ENCODE data around the gene FMO3.

The FMO3 gene

DNA sequence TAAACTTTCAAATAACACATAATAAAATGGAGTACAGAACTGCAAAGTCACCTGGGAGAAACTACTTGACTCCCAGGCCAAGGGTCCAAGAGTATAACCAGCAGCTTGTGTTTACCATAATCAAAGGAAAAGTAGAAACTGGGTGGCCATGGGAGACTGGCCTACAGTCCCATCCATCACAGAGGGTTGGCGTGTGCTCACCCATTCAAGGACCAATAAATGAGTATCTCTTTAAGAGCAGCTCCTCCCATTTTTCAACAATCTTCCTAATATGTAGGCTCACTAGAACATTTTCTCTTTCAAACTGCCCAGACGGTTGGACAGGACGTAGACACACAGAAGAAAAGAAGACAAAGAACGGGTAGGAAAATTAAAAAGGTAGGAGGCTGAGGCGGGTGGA, at the start of gene FMO3:
FMO3 (plus strand) TSS at position 302 of the 400 bp plus-strand sequence. CDS start 1,754 bp downstream, outside the sequence.
- no peak for DNase-seq

DNA sequence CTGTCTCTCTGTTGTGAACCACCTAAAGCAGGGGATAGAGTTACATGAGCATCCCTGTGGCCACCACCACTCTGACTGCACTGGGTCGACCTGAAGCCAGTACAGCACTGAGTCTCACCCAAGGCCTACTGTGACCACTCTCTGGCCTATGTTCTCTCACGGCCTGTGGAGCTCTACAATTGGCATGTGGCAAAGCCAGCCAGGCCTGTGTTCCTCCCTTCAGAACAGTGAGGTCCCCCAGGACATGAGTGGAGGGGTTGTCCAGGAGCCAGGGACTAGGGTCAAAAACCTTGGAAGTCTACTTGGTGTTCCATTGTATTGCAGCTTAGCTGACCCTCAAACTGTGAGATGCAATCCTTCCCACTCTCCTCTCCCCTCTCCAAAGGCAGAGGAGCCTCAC, 42.7 kb upstream of the FMO3 start:
- DNase-seq, result no peak

DNA sequence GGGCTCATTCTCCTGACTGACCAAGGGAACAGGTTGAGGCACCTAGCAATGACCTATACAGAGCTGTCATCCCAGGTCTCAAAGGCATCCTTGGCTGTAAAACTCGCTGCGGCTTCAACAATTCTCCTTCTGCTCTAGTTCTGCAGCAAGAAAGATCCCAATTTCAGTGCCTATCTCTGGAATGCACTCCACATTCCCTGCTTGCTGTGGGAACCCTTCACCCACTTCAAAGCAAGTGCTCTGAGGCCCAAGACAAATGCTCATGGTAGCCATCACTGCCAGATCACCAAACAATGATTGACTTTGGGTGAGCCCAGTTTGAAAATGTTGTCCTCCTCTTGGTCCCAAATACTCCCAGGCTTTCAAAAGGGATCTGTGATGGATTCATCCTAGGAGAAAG, 37.7 kb upstream of the FMO3 start:
- DNase-seq, result no peak

DNA sequence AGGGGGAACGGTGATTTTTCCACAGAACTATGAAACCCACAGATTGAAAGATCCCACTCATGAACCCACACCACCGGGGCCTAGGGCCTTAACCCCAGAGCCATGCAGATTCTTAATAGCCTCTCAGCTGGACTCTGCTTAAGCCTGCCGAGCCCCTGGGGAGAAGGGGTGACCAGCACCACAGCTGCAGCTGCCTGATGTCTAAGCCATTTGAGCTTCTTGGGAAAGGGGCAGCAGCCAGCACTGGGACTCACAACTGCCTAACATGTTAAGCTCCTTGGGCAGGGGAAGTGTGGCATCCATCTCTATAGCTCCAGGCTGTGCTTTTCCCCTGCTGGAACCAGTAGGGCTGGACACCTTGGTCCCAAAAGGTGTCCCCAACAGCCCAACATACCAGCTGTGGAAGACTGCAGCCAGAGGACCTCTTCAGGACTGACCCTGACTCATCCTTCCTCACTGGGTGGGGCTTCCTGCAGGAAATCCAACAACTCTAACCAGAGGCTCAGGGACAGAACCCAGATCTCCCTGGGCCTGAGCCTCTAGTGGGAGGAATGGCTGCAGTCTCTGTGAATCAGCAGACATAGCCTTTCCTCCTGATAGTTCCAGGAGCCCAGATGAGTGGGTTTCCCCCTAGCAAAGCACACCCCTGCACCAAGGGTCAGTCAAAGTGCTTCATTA, 34.6 kb upstream of the FMO3 start:
- no peak for DNase-seq

DNA sequence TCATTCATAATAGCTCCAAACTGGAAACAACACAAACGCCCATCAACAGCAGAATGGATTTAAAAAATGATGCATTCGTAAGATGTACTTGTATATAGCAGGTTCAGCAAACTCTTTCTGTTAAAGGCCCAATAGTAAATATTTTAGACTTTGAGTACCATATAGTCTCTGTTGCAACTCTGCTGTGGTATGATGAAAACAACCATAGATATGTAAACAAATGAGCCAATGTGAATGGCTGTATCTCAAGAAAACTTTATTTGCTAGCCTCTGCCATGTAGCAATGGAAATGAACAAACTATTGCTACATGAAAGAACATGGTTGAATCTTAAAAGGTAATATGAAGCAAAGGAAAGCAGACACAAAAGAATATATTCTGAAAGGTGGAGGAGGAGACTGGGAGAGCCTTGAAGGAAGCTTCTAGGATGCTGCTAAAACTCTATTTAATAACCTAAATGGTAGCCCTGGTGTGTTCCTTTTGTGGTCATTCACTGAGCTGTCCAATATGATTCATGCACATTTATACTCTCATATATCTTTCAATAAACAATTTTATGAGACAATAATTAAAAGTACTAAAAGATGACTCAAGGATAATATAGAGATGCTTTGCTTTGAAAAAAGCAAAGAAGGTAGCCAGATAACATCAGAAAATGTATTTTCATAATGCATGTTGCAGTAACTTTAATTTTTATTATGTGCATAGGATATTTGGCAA, 29.1 kb upstream of the FMO3 start:
- no peak for DNase-seq

DNA sequence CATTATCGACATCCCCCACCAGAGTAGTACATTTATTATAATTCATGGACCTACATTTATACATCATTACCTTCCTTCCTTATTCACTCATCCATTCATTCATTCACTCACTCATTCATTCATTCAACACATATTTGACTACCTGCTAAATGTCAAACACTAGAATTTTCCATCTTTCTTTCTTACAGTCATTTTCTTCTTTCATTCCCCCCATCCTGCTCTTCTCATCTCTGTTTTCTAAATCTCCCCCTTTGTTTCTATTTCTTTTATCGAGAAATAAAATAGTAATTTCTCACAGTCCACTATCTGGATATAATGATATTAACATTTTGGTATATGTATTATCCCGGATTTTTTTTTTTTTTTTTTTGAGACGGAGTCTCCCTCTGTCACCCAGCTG, 27.8 kb upstream of the FMO3 start:
- no peak for DNase-seq

DNA sequence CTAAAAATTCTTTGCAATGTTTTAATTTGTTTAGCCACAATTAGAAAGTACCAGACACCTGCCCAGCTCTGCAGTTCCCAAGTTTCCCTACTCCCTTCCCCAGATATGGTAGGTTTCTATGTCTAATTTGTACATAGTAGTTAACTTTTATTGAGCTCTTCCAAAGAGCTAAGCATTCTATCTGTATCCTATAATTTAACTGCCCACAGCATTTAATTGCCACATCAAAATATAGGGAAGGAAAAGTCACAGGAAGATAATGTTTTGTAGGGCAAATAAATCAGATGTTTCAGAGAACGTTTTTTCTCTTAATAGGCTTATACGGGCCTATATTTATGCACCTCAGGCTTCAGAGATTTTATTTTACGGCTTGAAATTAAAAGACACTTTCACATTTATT, 15.7 kb upstream of the FMO3 start:
- no peak for DNase-seq

DNA sequence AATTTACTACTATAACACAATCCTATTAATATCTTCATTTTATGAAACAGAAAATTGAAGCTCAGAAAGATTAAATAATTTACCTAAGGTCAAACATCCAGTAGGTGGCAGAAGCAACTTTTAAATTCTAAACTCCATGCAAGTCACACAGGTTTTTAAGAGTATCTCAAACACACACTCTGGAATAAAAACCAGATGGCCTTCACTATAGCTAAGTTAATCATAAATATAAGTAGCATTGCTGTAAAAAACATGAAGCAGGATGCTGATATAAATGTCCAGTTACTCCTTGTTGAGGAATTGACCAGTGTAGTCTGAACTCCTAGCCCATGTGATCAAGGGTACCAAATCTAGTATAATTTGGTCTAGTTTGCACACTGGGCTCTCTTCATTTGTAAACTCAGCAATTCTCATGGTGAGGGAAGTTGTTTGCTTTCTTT, 9.4 kb upstream of the FMO3 start:
- peak in 1 of 2 experiments; percentile 57 for DNase-seq

DNA sequence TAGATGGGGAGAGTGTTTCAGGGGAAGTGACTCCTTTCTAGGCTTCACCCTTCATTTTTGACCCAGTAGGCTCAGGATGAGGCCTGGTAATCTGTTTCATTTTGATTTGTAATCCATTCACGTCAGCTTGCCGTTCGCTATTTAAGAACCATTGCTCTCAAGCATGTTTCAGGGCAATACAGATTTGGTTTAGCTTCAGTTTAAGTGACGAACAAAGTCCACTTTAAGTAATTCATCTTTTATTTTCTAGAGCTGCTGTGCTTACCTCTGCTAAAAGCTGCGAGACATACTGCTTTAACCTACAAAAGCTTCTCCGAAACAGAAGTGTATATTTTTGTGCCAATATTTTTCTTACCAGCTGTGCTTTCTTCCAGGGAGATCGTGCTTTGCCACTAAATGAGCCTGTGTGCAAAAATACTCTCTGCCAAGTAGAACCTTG, 8.9 kb upstream of the FMO3 start:
- no peak for DNase-seq

DNA sequence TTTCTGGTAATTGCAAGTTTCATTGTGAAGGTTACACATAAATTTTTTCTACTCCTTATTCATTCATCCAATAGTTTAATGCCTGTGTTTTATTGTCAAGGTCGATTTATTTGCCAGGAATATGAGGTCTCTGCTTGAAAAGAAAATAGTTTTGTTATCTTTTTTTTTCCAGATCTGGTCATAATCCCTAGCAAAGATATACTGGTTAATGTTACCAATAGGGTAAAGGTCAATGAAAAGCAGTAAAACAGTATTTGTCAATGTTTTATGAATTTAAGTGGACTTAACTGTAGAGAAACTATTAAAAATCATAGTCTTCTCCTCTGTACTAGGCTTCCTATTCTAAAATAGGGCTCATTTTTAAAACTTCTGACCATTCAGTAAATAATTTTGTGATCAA, 8.1 kb upstream of the FMO3 start:
- no peak for DNase-seq

DNA sequence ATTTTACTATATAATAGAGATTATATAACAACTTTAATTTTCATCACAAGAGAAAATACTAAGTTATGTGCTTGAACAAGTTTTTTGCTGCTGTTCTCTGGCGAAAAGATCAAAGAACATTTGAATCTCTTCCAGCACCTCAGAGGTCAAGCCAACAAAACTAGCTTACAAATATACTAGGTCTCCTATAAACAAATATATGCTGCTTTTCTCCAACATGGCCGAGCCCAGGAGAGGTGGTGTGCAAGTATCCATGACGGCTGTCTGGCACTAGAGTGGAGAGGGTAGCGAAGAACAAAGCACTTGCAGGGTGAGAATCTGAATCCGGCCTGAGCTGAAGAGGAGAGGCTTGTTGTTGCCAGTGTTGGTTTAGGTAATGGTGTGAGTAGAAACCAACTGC, 7.5 kb upstream of the FMO3 start:
- DNase-seq, result no peak

DNA sequence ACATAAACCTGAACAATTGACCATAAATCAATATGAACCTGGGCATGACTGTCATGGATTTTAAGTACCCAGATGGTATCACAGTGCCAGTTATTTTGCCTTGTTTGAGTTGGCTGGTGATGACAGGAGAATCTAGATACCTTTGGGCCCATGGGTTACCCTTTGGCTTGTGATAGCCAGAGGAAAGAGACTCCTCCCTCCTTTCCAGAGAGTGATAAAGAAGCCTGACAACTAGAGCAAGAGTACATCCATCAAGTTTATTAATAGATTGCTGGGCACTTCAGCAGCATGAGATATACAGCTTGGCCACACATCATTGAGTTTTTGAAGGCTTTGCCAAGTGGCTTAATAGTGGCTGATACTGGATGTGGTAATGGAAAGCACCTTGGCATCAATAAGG, 6.6 kb upstream of the FMO3 start:
- DNase-seq, result peak in 1 of 2 experiments; percentile 10

DNA sequence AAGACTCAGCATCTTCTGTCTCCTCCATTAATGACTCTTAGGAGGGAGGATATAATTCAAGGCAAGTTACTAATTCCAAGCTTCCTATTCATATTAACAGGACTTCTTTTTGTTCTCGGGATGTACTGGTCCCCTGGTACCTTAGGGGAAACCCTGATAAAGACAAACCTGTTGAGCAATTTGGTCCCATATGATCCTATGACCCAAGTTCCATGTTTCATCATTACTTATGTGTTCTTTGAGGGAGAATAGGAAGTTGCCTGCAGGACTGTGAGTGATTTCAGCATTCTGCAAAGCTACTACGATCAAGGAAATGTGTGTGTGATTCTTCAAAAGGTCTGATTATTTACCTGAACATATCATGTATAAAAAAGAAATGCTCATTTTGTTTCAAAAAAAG, 5.8 kb upstream of the FMO3 start:
- no peak for DNase-seq

DNA sequence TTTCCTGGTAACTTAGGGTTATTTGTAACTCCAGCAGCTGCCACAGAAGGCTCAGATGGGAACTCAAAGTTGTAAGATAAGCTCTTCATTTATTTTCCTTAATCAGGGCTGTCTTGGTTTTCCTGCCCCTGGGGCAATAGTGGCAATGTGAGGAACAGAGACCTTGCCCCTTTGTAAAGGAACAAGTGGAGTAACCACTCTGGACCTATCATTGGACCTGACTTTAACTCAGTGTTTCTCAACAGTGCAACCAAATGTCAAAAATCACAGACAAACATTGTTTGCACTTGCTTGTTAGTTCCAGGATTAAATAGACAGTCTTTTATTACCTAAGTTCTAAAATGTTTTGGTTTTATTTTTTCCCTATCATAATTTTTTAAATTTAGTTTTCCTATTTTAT, 2.8 kb upstream of the FMO3 start:
- no peak for DNase-seq

DNA sequence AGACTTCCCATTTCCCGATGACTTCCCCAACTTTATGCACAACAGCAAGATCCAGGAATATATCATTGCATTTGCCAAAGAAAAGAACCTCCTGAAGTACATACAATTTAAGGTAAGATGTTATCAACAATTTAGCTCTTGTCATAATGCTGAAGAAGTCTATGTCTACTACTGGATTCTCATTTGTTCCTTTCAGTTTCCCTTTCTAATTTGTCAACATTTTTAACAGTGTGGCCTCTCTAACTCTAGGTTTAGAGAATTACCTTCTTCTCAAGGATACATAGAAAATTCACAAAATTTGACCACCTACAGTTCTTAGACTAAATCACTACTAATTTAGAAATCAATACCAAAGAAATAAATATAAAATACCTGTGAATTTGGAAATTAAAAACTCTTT, 13.2 kb downstream of the FMO3 start:
- no peak for DNase-seq

DNA sequence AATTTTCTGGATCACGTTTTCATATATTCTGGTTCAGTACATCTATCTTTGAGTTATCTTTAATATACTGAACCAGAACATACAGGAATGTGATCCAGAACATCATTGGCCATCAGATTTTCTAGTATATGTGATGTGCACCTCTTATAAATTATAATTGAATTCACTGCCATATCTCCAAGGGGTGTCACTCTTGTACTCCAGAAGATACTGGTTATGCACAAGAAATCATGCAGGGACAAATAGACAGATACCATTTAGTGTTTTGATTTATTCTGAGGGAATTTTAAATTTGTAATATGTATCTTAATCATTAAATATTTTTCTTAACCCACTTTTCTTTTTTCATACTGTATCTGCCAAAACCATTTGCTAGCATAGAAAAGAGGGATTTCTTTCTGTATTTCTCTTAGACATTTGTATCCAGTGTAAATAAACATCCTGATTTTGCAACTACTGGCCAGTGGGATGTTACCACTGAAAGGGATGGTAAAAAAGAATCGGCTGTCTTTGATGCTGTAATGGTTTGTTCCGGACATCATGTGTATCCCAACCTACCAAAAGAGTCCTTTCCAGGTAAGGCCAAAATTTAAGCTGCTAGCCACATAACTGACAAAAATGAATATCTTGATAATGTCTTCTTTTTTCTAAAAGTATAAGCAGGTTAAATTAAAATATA, 16.7 kb downstream of the FMO3 start:
- DNase-seq, result no peak

DNA sequence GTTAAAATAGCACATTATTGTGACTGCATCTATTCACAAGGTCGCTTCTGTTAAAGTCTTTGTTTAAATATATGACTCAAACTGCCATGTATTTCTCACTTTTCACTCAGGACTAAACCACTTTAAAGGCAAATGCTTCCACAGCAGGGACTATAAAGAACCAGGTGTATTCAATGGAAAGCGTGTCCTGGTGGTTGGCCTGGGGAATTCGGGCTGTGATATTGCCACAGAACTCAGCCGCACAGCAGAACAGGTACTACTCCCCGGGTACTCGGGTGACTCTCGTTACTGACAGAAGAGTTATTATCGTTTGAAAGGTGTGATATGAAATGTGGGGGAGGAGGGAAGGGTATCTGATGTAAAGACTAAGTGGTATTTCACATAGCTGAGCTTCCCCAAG, 17.3 kb downstream of the FMO3 start:
- DNase-seq, result no peak

DNA sequence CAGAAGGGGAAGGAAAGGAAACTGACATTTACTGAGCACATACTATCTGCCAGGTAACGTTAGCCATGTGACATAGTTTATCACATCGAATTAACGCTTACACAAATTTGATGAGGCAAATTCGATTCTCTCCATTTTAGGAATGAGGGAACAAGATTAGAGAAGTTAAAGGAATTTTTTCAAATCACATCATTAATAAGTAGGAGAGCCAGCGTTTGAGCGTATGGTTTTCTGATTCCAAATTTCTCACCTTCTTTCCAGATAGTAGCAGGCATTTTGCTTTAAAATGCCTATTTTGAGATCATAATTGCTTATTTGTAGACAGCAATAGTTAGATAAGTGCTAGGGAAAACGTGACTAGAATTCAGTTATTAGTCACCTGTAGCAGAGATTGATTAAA, 19.3 kb downstream of the FMO3 start:
- no peak for DNase-seq

DNA sequence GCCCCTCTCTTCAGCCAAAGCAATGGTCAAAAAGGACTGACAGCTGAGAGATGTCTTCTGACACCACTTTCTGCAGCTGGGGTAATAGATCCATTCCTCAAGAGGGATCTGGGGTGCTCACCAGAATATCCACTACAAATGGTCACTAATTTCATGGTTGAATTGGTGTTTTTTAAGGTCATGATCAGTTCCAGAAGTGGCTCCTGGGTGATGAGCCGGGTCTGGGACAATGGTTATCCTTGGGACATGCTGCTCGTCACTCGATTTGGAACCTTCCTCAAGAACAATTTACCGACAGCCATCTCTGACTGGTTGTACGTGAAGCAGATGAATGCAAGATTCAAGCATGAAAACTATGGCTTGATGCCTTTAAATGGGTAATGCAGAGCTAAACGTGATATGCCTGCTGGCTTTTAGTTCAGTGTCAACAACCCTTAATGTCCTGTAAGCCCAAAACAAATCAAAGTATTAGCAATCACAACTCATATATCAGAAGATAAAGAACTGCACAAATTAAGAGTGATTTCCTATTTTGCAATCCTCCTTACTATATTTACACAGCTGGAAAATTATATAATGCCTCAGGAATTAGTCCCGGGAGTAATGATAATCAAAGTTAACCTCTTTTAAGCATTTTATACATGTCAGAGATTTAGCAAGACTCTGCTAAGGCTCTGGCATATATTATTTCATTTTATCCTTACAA, 20.1 kb downstream of the FMO3 start:
- DNase-seq, result no peak

DNA sequence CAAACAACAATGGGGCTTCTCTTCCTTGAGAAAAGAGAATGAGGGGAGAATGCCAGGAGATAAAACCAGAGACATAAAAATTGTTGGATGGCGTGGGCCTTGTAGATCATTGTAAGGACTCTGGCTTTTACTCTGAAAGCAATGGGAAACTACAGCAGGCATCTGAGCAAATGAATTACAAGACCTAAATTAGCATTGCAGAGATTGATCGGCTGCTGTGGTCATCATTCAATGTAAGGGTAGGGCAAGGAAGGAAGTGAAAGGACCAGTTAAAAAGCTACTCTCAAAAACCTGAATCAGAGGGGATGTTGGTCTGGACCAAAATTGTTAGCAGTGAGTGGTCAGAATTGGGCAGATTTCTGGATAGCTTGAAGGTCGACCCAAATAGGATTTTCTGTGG, 21.4 kb downstream of the FMO3 start:
- DNase-seq, result no peak

DNA sequence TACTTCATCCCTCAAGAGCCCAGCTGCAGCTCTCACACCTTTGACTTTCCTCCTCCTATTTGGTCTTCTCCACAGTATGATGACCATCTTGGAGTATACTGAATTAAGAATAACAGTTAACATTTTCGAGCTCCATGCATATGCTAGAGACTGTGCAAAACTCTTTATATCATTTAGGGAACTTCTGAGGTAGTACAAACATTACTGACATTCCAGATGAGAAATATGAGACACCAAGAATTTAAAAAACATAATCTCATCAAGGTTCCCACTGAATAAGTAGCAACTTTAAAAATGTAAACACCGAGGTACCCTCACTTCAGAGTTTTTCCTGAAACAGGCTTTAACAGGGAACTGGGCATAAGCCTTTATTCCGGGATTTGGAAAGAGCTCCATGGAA, 22.7 kb downstream of the FMO3 start:
- DNase-seq, result no peak

DNA sequence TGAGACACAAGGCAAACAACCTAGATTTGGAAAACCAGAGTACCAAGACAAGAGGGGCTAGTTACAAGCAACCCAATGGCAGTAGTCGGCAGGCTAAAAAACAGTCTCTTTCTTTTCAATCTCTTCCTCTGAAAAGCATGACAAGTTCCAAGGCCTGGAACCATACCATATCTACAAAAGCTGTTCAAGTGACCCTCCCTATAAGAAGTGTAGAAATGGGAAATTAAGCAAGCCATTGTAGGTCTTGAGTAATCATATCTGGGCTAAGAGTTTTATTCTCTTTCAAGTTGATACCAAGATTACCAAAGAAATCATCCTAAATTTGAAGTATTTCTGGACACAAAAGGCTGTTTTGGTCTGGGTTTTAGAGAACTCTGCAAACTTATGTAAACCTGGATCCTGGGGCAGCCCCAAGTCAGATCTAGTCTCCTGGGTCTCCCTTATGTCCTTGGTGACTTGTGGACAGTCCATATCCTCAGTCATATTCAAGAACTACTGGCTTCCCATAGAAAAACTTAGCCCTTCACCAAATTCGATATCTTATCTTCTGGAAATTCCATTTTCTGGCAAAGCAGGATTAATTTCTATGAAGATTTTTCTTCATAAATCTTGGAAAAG, 24.7 kb downstream of the FMO3 start:
- DNase-seq, result no peak

DNA sequence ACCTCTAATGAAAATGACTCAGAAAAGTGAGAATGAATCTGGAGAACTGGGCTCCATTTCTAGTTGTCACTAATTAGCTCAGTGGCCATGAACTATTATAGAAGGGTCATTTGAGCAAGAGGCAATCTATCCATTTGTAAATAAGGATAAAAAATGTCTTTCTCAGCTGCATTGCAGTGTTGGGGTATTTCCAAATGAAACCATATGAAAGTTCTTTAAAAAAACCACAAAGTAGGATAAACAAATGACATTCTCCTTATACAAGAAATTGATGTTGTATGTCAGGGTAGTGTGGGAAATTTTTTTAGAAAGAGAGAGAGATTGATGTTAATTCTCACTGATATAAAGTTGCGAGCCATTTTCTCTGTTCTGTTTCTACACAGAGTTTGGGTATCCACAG, 26.0 kb downstream of the FMO3 start:
- DNase-seq, result no peak
